Calu3 (cell line): ENCODE data around the gene ASB13. TPM values are rescaled to one million over a fixed set of nuclear protein-coding genes. Genes with fewer than 3 reads are reported as not detected.
"Not testable (repeated sequence)": the region's sequence is repeated elsewhere in the genome, so short reads cannot be mapped to it uniquely, and the experiment has no call there.

ENCODE experiments used
- BruUV-seq: library from RNA; stranded (reverse); fragments of 400-500 nt; replicated peaks from 2 replicates; lab custom pipeline; 2021; lab: Mats Ljungman, UMichigan
- CTCF ChIA-PET: fragments of 300-600 bp; sonication (Branson Sonifier 250); formaldehyde crosslinking; loops from one replicate; lab custom pipeline; 2022; ENCODE audit warnings: antibody characterized with exemption; lab: Charles Lee
- DNase-seq: peaks from one replicate; pipeline ENCODE4 v3.0.0; 2022
- H3K27ac Mint-ChIP-seq: one replicate; pipeline ENCODE4 v1.8.0; 2022; ENCODE audit warnings: mixed read lengths; ENCODE audit not compliant: unreplicated experiment
- H3K27me3 Mint-ChIP-seq: one replicate; pipeline ENCODE4 v1.8.0; 2022; ENCODE audit warnings: mixed read lengths; ENCODE audit not compliant: unreplicated experiment
- H3K36me3 Mint-ChIP-seq: one replicate; pipeline ENCODE4 v1.8.0; 2022; ENCODE audit warnings: mild to moderate bottlenecking, moderate library complexity, mixed read lengths; ENCODE audit not compliant: insufficient read depth, unreplicated experiment
- H3K4me1 Mint-ChIP-seq: one replicate; pipeline ENCODE4 v1.8.0; 2022; ENCODE audit warnings: mild to moderate bottlenecking, low read depth, mixed read lengths; ENCODE audit not compliant: unreplicated experiment
- H3K4me3 Mint-ChIP-seq: one replicate; pipeline ENCODE4 v1.8.0; 2022; ENCODE audit warnings: mild to moderate bottlenecking, low read depth, moderate library complexity, mixed read lengths; ENCODE audit not compliant: unreplicated experiment
- H3K9me3 Mint-ChIP-seq: one replicate; pipeline ENCODE4 v1.8.0; 2022; ENCODE audit warnings: low read depth, mixed read lengths; ENCODE audit not compliant: unreplicated experiment
- intact Hi-C: fragments of 100-400 bp; cut with micrococcal nuclease; formaldehyde crosslinking; loops from one replicate; pipeline ENCODE4 v1.10.0; 2022; ENCODE audit not compliant: unreplicated experiment
- total RNA-seq: library from RNA; stranded (reverse); gene quantifications from 2 replicates; pipeline ENCODE4 v1.2.3, GENCODE V29; 2022
- TF ChIP-seq, protein P1 (sequence below): fragments of 200-600 bp; IDR thresholded peaks from one replicate; pipeline ENCODE4 v1.8.0; 2022; ENCODE audit warnings: antibody characterized with exemption; ENCODE audit not compliant: unreplicated experiment

Gene ASB13
- total RNA-seq, 1 experiment from 2014 or later, result 21.6 TPM

- Mint-ChIP-seq H3K4me3 (no peak overlapping the region), H3K4me1 (peaks cover 26% of the 10 kb centered on the region), H3K9me3 (no peaks in the 10 kb centered on the region), H3K27me3 (no peaks in the 10 kb centered on the region), H3K27ac (no peak overlapping the region), H3K36me3 (peaks cover 5% of the 10 kb centered on the region)
- CTCF ChIA-PET, result no interaction called here
- no TSS peak for BruUV-seq
- DNase-seq, result no peak
- TF ChIP-seq, protein P1, sequence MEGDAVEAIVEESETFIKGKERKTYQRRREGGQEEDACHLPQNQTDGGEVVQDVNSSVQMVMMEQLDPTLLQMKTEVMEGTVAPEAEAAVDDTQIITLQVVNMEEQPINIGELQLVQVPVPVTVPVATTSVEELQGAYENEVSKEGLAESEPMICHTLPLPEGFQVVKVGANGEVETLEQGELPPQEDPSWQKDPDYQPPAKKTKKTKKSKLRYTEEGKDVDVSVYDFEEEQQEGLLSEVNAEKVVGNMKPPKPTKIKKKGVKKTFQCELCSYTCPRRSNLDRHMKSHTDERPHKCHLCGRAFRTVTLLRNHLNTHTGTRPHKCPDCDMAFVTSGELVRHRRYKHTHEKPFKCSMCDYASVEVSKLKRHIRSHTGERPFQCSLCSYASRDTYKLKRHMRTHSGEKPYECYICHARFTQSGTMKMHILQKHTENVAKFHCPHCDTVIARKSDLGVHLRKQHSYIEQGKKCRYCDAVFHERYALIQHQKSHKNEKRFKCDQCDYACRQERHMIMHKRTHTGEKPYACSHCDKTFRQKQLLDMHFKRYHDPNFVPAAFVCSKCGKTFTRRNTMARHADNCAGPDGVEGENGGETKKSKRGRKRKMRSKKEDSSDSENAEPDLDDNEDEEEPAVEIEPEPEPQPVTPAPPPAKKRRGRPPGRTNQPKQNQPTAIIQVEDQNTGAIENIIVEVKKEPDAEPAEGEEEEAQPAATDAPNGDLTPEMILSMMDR, result no peak
- intact Hi-C loops, result no loop called here
These were observed 71.3 kb downstream of the ASB13 start for GRCh38 chr10:5595095-5595494.

DNA sequence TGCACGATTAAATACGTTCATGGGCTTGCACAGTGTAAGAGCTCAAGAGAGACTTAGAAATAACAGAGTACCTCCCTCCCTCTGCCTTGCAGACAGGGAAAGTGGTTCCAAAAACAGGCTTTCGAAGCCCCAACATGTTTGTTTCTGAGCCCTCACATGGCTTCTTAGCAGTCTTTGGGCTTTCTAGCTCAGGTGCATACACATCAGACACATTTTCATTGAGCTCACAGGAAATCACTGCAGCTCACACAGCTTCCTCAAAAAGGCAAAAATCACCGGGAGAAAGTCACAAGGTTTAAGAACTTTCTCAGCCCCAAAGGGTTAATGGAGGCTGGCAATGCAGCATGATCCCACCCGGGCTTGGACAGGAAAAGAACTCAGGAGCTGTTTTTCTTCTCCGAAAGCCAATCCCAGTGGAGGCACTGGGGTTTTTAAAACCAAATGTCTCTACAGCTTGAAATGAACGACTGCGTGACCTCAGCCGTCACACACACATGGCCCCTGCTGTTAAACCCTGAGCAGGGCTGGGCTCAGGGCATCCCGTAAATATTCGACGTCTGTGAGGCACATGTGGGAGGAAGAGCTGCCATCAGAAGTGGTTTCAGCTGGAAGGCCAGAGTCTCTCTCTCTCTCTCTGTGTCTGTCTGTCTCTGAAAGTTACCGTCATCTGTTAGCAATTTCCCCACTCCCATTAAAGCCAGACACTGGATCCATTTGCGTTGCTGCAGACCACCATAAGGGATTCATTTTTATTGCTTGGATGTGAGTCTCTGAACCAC lies 71.9 kb downstream of the ASB13 start:
- H3K27me3 Mint-ChIP-seq, result no peaks in the 10 kb centered on the region
- no peak for DNase-seq
- intact Hi-C loops, result no loop called here
- CTCF ChIA-PET, result no interaction called here
- H3K9me3 Mint-ChIP-seq, result no peaks in the 10 kb centered on the region
- no peak overlapping the region for H3K27ac Mint-ChIP-seq
- H3K36me3 Mint-ChIP-seq, result peaks cover 5% of the 10 kb centered on the region
- BruUV-seq, result no TSS peak
- TF ChIP-seq, protein P1, result no peak
- no peak overlapping the region for H3K4me3 Mint-ChIP-seq
- peaks cover 32% of the 10 kb centered on the region for H3K4me1 Mint-ChIP-seq

GRCh38 chr10:5593347-5593746 lies 73.0 kb downstream of the ASB13 start:
- H3K9me3 Mint-ChIP-seq, H3K27ac Mint-ChIP-seq, DNase-seq, CTCF ChIA-PET, H3K4me3 Mint-ChIP-seq, BruUV-seq, H3K36me3 Mint-ChIP-seq, intact Hi-C loops, H3K27me3 Mint-ChIP-seq: not testable (repeated sequence)
- peaks cover 43% of the 10 kb centered on the region for H3K4me1 Mint-ChIP-seq

DNA sequence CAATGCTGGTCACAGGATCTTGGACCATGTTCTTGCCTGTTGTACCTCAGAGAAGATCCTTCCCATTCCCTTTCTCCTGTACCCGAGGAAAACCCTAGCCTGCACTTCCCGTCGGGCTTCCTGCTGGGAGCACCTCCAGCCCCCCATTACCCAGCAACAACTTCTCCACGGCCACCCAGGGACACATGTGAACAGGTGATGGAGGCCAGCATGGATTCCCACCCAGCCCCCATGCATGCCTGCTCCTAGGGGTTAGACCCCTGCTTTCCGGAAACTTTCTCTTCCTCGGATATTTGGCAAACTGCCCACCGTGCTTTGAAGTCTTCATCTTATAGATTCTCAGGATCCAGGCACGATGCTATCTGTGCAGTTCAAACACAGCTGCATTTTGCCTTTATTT lies 74.3 kb downstream of the ASB13 start:
- intact Hi-C loops, result no loop called here
- no peak for DNase-seq
- TF ChIP-seq, protein P1, result no peak
- peaks cover 47% of the 10 kb centered on the region for H3K4me1 Mint-ChIP-seq
- H3K27ac Mint-ChIP-seq, result no peak overlapping the region
- CTCF ChIA-PET, result interaction anchor here (1.0 kb wide), 1 partner anchor 31 kb away, joined by 3 read pairs; no protein-coding TSS in a partner anchor
- no peaks in the 10 kb centered on the region for H3K27me3 Mint-ChIP-seq
- H3K4me3 Mint-ChIP-seq, result no peak overlapping the region
- peaks cover 9% of the 10 kb centered on the region for H3K36me3 Mint-ChIP-seq
- no peaks in the 10 kb centered on the region for H3K9me3 Mint-ChIP-seq
- BruUV-seq, result no TSS peak

DNA sequence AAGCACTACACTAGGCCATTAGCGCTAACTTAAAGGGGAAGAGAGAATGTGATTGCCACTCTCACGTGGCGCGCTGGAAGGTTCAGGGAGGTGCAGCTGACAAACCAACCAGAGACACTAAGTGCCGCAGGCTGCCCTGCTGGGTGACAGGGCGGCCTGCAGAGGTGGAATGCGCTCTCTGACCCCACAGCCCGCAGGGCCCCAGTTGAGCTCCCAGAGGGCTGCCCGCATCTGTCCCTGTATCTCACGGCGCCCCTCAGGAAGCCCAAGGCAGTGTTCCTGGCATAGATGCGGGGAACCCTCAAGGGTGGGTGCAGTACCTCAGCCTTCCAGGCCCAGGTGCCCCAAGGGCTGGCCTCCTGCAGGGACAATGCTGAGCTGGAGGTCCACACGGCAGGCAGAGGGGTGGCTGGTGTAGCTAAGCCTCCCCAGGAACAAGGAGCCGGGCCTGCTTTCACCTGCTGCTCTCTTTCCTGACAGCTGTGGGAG lies 75.0 kb downstream of the ASB13 start:
- intact Hi-C loops, result no loop called here
- H3K27me3 Mint-ChIP-seq, result no peaks in the 10 kb centered on the region
- CTCF ChIA-PET, result no interaction called here
- DNase-seq, result no peak
- H3K4me3 Mint-ChIP-seq, result no peak overlapping the region
- TF ChIP-seq, protein P1, result no peak
- H3K4me1 Mint-ChIP-seq, result peaks cover 51% of the 10 kb centered on the region
- no peak overlapping the region for H3K27ac Mint-ChIP-seq
- peaks cover 13% of the 10 kb centered on the region for H3K36me3 Mint-ChIP-seq
- no TSS peak for BruUV-seq
- H3K9me3 Mint-ChIP-seq, result no peaks in the 10 kb centered on the region
